ENCODE measurements around the gene CLSTN1.

CLSTN1 gene

DNA sequence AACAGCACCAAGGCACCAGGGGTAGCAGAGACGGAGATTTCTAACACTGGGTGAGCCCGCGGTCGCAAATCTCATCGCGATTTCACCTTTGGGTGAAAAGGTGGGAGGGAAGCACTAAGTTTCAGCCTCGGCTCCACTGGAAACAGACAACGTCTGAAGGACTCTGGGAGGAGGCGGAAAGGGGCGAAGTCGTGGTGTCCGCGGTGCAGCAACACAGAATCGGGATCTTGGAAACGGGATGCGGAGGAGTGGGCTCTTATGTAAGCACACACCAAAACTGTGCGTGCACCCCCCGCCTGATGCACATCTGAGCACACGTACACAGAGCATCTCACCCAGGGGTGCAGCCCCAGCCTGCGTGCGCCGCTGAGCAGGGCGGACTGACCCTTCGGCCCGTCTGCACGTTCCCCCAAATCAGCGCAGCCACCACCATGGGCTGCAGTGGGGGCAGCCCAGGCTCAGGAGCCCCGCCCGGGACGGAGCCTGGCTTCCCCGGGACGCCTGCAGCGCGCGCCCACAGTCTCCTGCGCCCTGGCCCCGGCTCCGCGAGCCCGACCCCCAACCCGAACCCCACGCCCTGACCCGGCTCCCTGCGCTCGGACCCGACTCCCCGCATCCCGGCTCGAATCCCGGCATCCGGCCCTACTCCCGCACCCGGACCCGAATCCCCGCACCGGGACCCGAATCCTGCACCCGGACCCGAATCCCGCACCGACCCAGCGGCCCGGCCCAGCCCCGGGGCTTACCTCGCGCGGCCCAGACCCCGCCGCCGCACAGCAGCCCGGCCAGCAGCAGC is 670 bp downstream of the CLSTN1 start:
- DNase-seq (ENCODE audit: insufficient read length, low spot score): no peak
- FAIRE-seq: peak; percentile 82
- no peak for TF ChIP-seq POLR2AphosphoS5 (IDR thresholded peaks at IDR 0.05; ENCODE audit: low read depth, low read length)
- no peak for TF ChIP-seq SPI1 (IDR thresholded peaks at IDR 0.05; ENCODE audit: low read depth, low read length)
- TF ChIP-seq TAF1 (IDR thresholded peaks at IDR 0.05; ENCODE audit: low read depth, low read length): no peak
- TF ChIP-seq POLR2A (IDR thresholded peaks at IDR 0.05; ENCODE audit: low read depth, low read length): no peak
- TF ChIP-seq POU2F2 (IDR thresholded peaks at IDR 0.05; ENCODE audit: low read depth, low read length): no peak
- TF ChIP-seq PAX5 (IDR thresholded peaks at IDR 0.05; ENCODE audit: insufficient read depth, low read length, severe bottlenecking): no peak

DNA sequence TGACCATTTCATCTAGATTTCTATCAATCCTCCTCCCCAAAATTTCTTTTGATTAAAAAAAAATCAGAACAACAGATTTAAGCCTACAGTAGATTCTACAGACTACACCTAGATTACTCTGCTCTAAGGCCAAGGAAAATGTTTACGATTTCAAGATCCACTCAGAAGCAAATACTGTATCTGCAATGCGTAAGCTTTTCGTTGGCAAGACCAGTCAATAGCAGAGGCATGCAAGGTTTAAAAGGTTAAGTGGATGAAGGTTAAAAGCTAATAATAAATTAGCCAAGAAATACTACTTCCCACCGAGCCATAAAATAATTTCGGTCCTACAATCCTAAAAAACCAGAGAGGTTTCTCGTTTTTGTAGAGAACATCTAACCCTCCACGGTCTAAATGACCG is 1.3 kb downstream of the CLSTN1 start:
- no peak for TF ChIP-seq TAF1 (IDR thresholded peaks at IDR 0.05; ENCODE audit: low read depth, low read length)
- DNase-seq (ENCODE audit: insufficient read length, low spot score): no peak
- no peak for FAIRE-seq

DNA sequence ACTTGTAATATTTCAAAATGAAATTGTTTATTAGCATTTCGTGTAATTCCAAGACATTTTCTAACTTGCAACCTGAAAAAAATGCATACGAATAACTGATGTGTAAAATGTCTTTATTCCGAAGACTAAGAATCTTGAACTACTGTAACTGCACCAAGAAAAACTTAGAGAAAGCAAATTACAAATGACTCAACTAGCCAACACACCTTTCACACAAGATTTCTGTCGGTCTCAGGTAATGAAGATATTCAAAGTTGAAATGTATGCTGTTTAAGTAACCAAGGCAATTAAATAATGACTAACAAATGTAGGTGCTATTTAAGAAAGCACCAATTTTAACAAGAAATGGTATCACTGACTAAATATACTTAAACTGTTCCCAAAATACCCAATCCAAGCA is 2.1 kb downstream of the CLSTN1 start:
- FAIRE-seq (no peak), DNase-seq (ENCODE audit: insufficient read length, low spot score) (no peak)
- TF ChIP-seq POLR2AphosphoS5 (IDR thresholded peaks at IDR 0.05; ENCODE audit: low read depth, low read length): no peak
- TF ChIP-seq PAX5 (IDR thresholded peaks at IDR 0.05; ENCODE audit: insufficient read depth, low read length, severe bottlenecking): no peak
- no peak for TF ChIP-seq POU2F2 (IDR thresholded peaks at IDR 0.05; ENCODE audit: low read depth, low read length)
- no peak for TF ChIP-seq TAF1 (IDR thresholded peaks at IDR 0.05; ENCODE audit: low read depth, low read length)
- TF ChIP-seq POLR2A (IDR thresholded peaks at IDR 0.05; ENCODE audit: low read depth, low read length): no peak
- TF ChIP-seq SPI1 (IDR thresholded peaks at IDR 0.05; ENCODE audit: low read depth, low read length): no peak

DNA sequence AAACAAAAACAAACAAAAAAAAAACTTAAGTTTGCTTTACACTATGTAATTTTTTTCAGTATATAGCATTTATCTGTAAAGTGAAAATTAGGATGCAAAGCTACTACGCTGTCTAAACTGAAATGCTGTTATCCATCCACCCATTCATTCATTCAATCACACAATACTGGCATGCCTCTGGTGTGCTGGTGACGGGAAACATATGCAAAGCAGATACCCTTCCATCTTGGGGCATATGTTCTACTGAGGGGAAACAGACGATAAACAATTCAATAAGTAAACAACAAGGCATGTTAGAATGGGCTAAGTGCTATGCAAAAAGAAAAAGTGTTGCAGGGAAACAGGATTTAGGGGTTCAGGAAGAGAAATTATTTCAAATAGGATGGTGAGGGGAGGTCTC is 3.2 kb downstream of the CLSTN1 start:
- DNase-seq (ENCODE audit: insufficient read length, low spot score) (no peak), FAIRE-seq (peak; percentile 40)
- TF ChIP-seq POU2F2 (IDR thresholded peaks at IDR 0.05; ENCODE audit: low read depth, low read length) (no peak), SPI1 (IDR thresholded peaks at IDR 0.05; ENCODE audit: low read depth, low read length) (no peak), POLR2A (IDR thresholded peaks at IDR 0.05; ENCODE audit: low read depth, low read length) (no peak), TAF1 (IDR thresholded peaks at IDR 0.05; ENCODE audit: low read depth, low read length) (no peak)

DNA sequence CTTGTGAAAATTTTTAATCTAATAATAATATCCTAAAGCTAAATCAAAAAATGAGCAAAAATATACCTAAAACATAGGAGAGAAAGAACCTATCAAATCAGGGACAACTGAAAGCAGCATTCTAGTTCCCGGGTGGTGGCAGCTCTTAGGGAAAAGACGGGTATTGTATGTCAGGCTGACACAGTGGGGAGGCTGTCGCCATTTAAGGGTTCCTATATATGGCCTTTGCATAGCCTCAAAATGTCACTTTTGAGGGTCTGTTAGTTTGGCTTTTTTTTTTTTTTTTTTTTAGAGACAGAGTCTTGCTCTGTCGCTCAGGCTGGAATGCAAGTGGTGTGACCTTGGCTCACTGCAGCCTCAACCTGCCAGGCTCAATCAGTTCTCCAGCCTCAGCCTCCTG is 6.0 kb downstream of the CLSTN1 start:
- no peak for FAIRE-seq
- no peak for DNase-seq (ENCODE audit: insufficient read length, low spot score)
- TF ChIP-seq SPI1 (IDR thresholded peaks at IDR 0.05; ENCODE audit: low read depth, low read length) (no peak), POLR2AphosphoS5 (IDR thresholded peaks at IDR 0.05; ENCODE audit: low read depth, low read length) (no peak), PAX5 (IDR thresholded peaks at IDR 0.05; ENCODE audit: insufficient read depth, low read length, severe bottlenecking) (no peak), TAF1 (IDR thresholded peaks at IDR 0.05; ENCODE audit: low read depth, low read length) (no peak), POU2F2 (IDR thresholded peaks at IDR 0.05; ENCODE audit: low read depth, low read length) (no peak)

DNA sequence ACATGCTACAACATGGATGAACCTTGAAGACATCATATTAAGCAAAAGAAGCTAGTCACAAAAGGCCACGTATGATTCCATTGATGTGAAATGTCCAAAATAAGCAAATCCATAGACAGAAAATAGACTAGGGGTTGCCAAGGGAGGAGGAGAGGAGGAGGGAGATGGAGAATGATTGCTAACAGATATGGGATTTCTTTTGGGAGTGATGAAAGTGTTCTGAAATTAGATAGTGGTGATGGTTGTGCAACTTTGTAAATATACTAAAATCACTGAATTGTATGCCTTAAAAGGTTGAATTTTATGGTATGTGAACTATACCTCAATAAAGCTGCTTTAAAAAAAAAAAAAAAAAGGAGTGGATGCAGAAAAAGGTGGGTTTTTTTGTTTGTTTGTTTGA is 7.6 kb downstream of the CLSTN1 start:
- TF ChIP-seq SPI1 (IDR thresholded peaks at IDR 0.05; ENCODE audit: low read depth, low read length) (no peak), POLR2A (IDR thresholded peaks at IDR 0.05; ENCODE audit: low read depth, low read length) (no peak), POLR2AphosphoS5 (IDR thresholded peaks at IDR 0.05; ENCODE audit: low read depth, low read length) (no peak), POU2F2 (IDR thresholded peaks at IDR 0.05; ENCODE audit: low read depth, low read length) (no peak), TAF1 (IDR thresholded peaks at IDR 0.05; ENCODE audit: low read depth, low read length) (no peak), PAX5 (IDR thresholded peaks at IDR 0.05; ENCODE audit: insufficient read depth, low read length, severe bottlenecking) (no peak)
- DNase-seq (ENCODE audit: insufficient read length, low spot score) (no peak), FAIRE-seq (no peak)

DNA sequence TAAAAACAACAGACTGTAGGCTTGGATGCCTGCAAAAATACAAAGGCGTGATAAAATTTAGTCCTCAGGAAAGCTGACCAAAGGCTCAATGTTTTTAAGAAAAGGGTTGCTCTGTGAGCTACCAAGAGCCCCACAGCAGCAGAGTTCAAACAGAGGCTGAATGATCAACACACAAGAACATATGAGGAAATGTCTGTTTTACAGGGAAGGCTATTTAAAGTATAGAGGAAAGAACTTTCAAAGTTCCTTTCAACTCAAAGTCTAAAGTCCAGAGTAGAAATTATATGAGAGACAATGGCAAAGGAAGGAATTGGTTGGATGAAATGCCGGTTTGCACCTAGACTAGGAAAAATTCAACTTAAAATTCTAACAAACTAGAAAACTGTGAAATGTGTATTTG is 8.6 kb downstream of the CLSTN1 start:
- FAIRE-seq (no peak), DNase-seq (ENCODE audit: insufficient read length, low spot score) (no peak)
- no peak for TF ChIP-seq TAF1 (IDR thresholded peaks at IDR 0.05; ENCODE audit: low read depth, low read length)
- no peak for TF ChIP-seq POLR2A (IDR thresholded peaks at IDR 0.05; ENCODE audit: low read depth, low read length)
- TF ChIP-seq POLR2AphosphoS5 (IDR thresholded peaks at IDR 0.05; ENCODE audit: low read depth, low read length): no peak
- TF ChIP-seq POU2F2 (IDR thresholded peaks at IDR 0.05; ENCODE audit: low read depth, low read length): no peak
- TF ChIP-seq SPI1 (IDR thresholded peaks at IDR 0.05; ENCODE audit: low read depth, low read length): no peak
- TF ChIP-seq PAX5 (IDR thresholded peaks at IDR 0.05; ENCODE audit: insufficient read depth, low read length, severe bottlenecking): no peak

DNA sequence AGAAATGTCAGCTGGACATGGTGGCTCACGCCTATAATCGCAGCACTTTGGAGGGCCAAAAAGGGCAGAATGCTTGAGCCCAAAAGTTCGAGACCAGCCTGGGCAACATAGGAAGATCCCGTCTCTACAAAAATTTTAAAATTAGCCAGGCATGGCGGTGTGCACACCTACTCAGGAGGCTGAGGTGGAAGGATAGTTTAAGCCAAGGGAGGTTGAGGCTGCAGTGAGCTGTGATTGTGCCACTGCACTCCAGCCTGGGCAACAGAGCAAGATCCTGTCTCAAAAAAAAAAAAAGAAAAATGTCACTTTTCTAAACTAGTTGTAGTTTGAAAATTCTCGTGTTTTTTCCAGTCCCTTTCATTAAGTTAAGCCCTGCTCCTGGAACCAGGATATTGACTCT is 9.1 kb downstream of the CLSTN1 start:
- DNase-seq (ENCODE audit: insufficient read length, low spot score) (no peak), FAIRE-seq (no peak)
- TF ChIP-seq POLR2AphosphoS5 (IDR thresholded peaks at IDR 0.05; ENCODE audit: low read depth, low read length): no peak
- TF ChIP-seq PAX5 (IDR thresholded peaks at IDR 0.05; ENCODE audit: insufficient read depth, low read length, severe bottlenecking): no peak
- TF ChIP-seq POLR2A (IDR thresholded peaks at IDR 0.05; ENCODE audit: low read depth, low read length): no peak
- no peak for TF ChIP-seq SPI1 (IDR thresholded peaks at IDR 0.05; ENCODE audit: low read depth, low read length)
- TF ChIP-seq POU2F2 (IDR thresholded peaks at IDR 0.05; ENCODE audit: low read depth, low read length): no peak

DNA sequence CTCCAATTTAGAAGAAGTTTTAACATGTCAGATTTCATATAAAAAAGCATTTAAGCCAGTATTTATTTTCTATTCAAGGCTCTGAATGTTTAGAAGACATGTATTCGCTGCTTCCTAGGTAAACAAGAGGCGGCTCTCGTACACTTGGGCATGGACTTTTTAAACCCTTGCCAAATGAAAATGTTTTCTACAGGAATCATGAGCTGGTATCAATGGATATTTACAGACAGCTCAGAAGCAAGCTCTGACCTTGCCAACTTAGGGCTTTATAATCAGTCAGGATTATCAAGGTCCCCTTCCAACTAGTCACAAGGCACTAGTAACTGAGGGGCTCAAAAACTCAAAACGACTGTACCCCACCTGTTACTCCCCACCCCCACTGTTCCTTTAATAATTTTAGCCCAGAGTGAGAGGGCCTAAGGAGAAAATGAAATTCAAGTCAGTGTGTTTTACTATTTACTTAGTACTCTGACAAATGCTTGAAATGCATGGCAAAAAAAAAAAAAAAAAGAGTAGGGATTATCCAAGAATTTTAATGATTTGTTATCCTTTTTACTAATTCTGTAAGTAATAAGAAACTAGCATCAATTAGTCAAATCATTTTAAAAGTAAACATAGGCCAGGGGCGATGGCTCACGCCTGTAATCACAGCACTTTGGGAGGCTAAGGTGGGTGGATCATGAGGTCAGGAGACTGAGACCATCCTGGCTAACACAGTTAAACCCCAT is 12.4 kb downstream of the CLSTN1 start:
- no peak for TF ChIP-seq POLR2AphosphoS5 (IDR thresholded peaks at IDR 0.05; ENCODE audit: low read depth, low read length)
- no peak for TF ChIP-seq POLR2A (IDR thresholded peaks at IDR 0.05; ENCODE audit: low read depth, low read length)
- no peak for TF ChIP-seq POU2F2 (IDR thresholded peaks at IDR 0.05; ENCODE audit: low read depth, low read length)
- TF ChIP-seq TAF1 (IDR thresholded peaks at IDR 0.05; ENCODE audit: low read depth, low read length): no peak
- no peak for TF ChIP-seq SPI1 (IDR thresholded peaks at IDR 0.05; ENCODE audit: low read depth, low read length)
- no peak for TF ChIP-seq PAX5 (IDR thresholded peaks at IDR 0.05; ENCODE audit: insufficient read depth, low read length, severe bottlenecking)
- no peak for FAIRE-seq
- no peak for DNase-seq (ENCODE audit: insufficient read length, low spot score)

DNA sequence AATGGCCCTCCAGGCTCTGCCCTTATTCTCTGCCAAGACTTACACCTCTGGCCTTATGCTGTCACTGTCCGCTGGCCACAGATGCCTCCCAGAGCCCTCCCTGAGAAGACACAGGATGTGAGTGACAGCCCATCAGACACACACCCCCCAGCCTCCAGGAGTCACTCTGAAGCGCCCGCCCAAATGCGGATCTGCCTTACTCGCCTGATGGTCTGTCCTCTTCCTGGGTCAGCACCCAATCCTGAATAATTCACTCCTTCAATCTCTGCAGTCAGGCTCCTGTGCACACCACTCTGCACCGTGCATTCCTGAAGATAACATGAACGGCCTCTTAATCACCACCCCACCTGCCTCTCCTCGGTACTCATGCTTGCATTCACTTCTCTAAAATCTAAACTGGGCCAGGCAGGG is 14.7 kb downstream of the CLSTN1 start:
- peak; percentile 51 for FAIRE-seq

More for the DNA sequence above, 14.7 kb downstream of the CLSTN1 start:
- no peak for TF ChIP-seq TAF1 (IDR thresholded peaks at IDR 0.05; ENCODE audit: low read depth, low read length)
- TF ChIP-seq SPI1 (IDR thresholded peaks at IDR 0.05; ENCODE audit: low read depth, low read length): 0 out of 2 replicates have a peak, but pooled peaks have one; percentile 34
- DNase-seq (ENCODE audit: insufficient read length, low spot score): no peak
